ENCODE results near the gene APEX2.

APEX2 gene

GRCh38 chrX:54991706-54992105 is 8.5 kb upstream of the APEX2 start:
- H3K9me3 ChIP-seq (ENCODE audit: insufficient read depth, low read length) = no peaks in the 10 kb centered on the region
- H3K4me1 ChIP-seq (ENCODE audit: low read length) = peaks cover 17% of the 10 kb centered on the region
- H4K20me1 ChIP-seq (ENCODE audit: insufficient read depth, low read length) = no peaks in the 10 kb centered on the region
- no peaks in the 10 kb centered on the region for H3K27me3 ChIP-seq (ENCODE audit: low read depth, low read length)
- H3K4me2 ChIP-seq (ENCODE audit: low read length) = no peak overlapping the region
- no peak for TF ChIP-seq EZH2phosphoT487 (IDR thresholded peaks at IDR 0.05; ENCODE audit: low read depth)
- no peak for TF ChIP-seq CTCF (IDR thresholded peaks at IDR 0.05; ENCODE audit: low read depth, low read length)
- no peaks in the 10 kb centered on the region for H3K36me3 ChIP-seq (replicated peaks; ENCODE audit: low read depth, low read length)
- H2AFZ ChIP-seq (ENCODE audit: low read depth, low read length) = no peak overlapping the region
- no peak overlapping the region for H3K4me3 ChIP-seq (ENCODE audit: low read length)
- no peak overlapping the region for H3K9ac ChIP-seq (ENCODE audit: low read length)
- H3K79me2 ChIP-seq (ENCODE audit: low read length) = no peaks in the 10 kb centered on the region
- no peak overlapping the region for H3K27ac ChIP-seq (ENCODE audit: low read length)

GRCh38 chrX:54992911-54993622 is 7.1 kb upstream of the APEX2 start:
- peaks cover 17% of the 10 kb centered on the region for H3K4me1 ChIP-seq (ENCODE audit: low read length)
- no peaks in the 10 kb centered on the region for H4K20me1 ChIP-seq (ENCODE audit: insufficient read depth, low read length)
- H2AFZ ChIP-seq (ENCODE audit: low read depth, low read length) = no peak overlapping the region
- TF ChIP-seq CTCF (IDR thresholded peaks at IDR 0.05; ENCODE audit: low read depth, low read length) (no peak), EZH2phosphoT487 (IDR thresholded peaks at IDR 0.05; ENCODE audit: low read depth) (no peak)
- H3K9ac ChIP-seq (ENCODE audit: low read length) = no peak overlapping the region
- H3K79me2 ChIP-seq (ENCODE audit: low read length) = no peaks in the 10 kb centered on the region
- H3K27ac ChIP-seq (ENCODE audit: low read length) = no peak overlapping the region
- H3K4me3 ChIP-seq (ENCODE audit: low read length) = no peak overlapping the region
- no peak overlapping the region for H3K4me2 ChIP-seq (ENCODE audit: low read length)
- no peaks in the 10 kb centered on the region for H3K27me3 ChIP-seq (ENCODE audit: low read depth, low read length)
- no peaks in the 10 kb centered on the region for H3K9me3 ChIP-seq (ENCODE audit: insufficient read depth, low read length)
- H3K36me3 ChIP-seq (replicated peaks; ENCODE audit: low read depth, low read length) = no peaks in the 10 kb centered on the region

GRCh38 chrX:54994099-54994498 is 6.1 kb upstream of the APEX2 start, which contains the start of gene PFKFB1:
Gene PFKFB1, minus strand, starts transcription at chrX:54994188. Its CDS starts 181 bp downstream, at chrX:54994007.
- Histone ChIP-seq H3K27me3 (ENCODE audit: low read depth, low read length) (no peaks in the 10 kb centered on the region), H3K79me2 (ENCODE audit: low read length) (no peaks in the 10 kb centered on the region), H2AFZ (ENCODE audit: low read depth, low read length) (no peak within 1 kb of the TSS), H3K4me2 (ENCODE audit: low read length) (peak within 1 kb of the TSS; percentile 34), H3K27ac (ENCODE audit: low read length) (no peak within 1 kb of the TSS), H3K36me3 (replicated peaks; ENCODE audit: low read depth, low read length) (no peaks in the 10 kb centered on the region), H3K9me3 (ENCODE audit: insufficient read depth, low read length) (no peaks in the 10 kb centered on the region), H3K4me3 (ENCODE audit: low read length) (no peak within 1 kb of the TSS), H3K9ac (ENCODE audit: low read length) (no peak within 1 kb of the TSS), H3K4me1 (ENCODE audit: low read length) (peaks cover 20% of the 10 kb centered on the region), H4K20me1 (ENCODE audit: insufficient read depth, low read length) (no peaks in the 10 kb centered on the region)
- TF ChIP-seq CTCF (IDR thresholded peaks at IDR 0.05; ENCODE audit: low read depth, low read length) = no peak
- TF ChIP-seq EZH2phosphoT487 (IDR thresholded peaks at IDR 0.05; ENCODE audit: low read depth) = no peak

- no peak overlapping the region for H3K4me3 ChIP-seq (ENCODE audit: low read length)
- H3K27ac ChIP-seq (ENCODE audit: low read length) = no peak overlapping the region
- TF ChIP-seq CTCF (IDR thresholded peaks at IDR 0.05; ENCODE audit: low read depth, low read length) (no peak), EZH2phosphoT487 (IDR thresholded peaks at IDR 0.05; ENCODE audit: low read depth) (no peak)
- peaks cover 24% of the 10 kb centered on the region for H3K4me1 ChIP-seq (ENCODE audit: low read length)
- no peaks in the 10 kb centered on the region for H3K36me3 ChIP-seq (replicated peaks; ENCODE audit: low read depth, low read length)
- H3K79me2 ChIP-seq (ENCODE audit: low read length) = no peaks in the 10 kb centered on the region
- no peaks in the 10 kb centered on the region for H3K9me3 ChIP-seq (ENCODE audit: insufficient read depth, low read length)
- H3K27me3 ChIP-seq (ENCODE audit: low read depth, low read length) = no peaks in the 10 kb centered on the region
- H3K9ac ChIP-seq (ENCODE audit: low read length) = no peak overlapping the region
- H4K20me1 ChIP-seq (ENCODE audit: insufficient read depth, low read length) = no peaks in the 10 kb centered on the region
- no peak overlapping the region for H2AFZ ChIP-seq (ENCODE audit: low read depth, low read length)
- H3K4me2 ChIP-seq (ENCODE audit: low read length) = peak overlapping the region; percentile 34
These were observed 5.4 kb upstream of the APEX2 start for GRCh38 chrX:54994668-54995351.
